HEK293 (cell line): ENCODE results near the gene SCUBE1.

ENCODE experiments used
- CTCF ChIA-PET: fragments of 350-600 bp; formaldehyde crosslinking; extraction: SDS; loops from one replicate; lab custom pipeline; 2021; ENCODE audit warnings: antibody characterized with exemption; lab: Yijun Ruan, JAX
- POLR2A ChIA-PET: fragments of 300-600 bp; formaldehyde crosslinking; extraction: SDS; loops from one replicate; lab custom pipeline; 2020; ENCODE audit warnings: antibody characterized with exemption, inconsistent platforms; lab: Yijun Ruan, JAX
- H3K27ac ChIP-seq: fragments of 200-500 bp; sonication (Bioruptor generic); 2 replicates; pipeline ENCODE4 v1.5.1; 2014; ENCODE audit warnings: low read depth, low read length, control low read depth, inconsistent platforms; ENCODE audit errors: extremely low read depth
- H3K36me3 ChIP-seq, 2 experiments: fragments of 200-500 bp in 1 of 2; sonication (Bioruptor generic) in 1 of 2; 1 replicate in 1 of 2; 2 replicates in 1 of 2; pipeline ENCODE4 v1.5.1; 2014 to 2017; ENCODE audit warnings: inconsistent platforms in 2 of 2, low read length in 2 of 2; ENCODE audit not compliant: control insufficient read depth in 2 of 2, insufficient read depth in 1 of 2
- H3K4me1 ChIP-seq: fragments of 200-500 bp; sonication (Bioruptor generic); 2 replicates; pipeline ENCODE4 v1.5.1; 2014; ENCODE audit warnings: mild to moderate bottlenecking, low read length, inconsistent platforms; ENCODE audit not compliant: control insufficient read depth, insufficient read depth
- H3K4me3 ChIP-seq: 2 replicates; pipeline ENCODE4 v1.5.1; 2011; ENCODE audit warnings: low read depth, mild to moderate bottlenecking, control low read depth, low read length, moderate library complexity
- H3K9me3 ChIP-seq: fragments of 200-500 bp; sonication (Bioruptor generic); 2 replicates; pipeline ENCODE4 v1.5.1; 2014; ENCODE audit warnings: low read depth, low read length, inconsistent platforms; ENCODE audit not compliant: control insufficient read depth, insufficient read depth
- BCL11B ChIP-seq: fragments of 450-650 bp; formaldehyde crosslinking; IDR thresholded peaks from 2 replicates; pipeline ENCODE4 v1.5.1; 2016; ENCODE audit warnings: low read depth, missing biosample characterization, missing genetic modification characterization
- GLI4 ChIP-seq: fragments of 450-650 bp; formaldehyde crosslinking; IDR thresholded peaks from 2 replicates; pipeline ENCODE4 v1.5.1; 2016; ENCODE audit warnings: missing biosample characterization, missing genetic modification characterization
- GLIS2 ChIP-seq: fragments of 450-650 bp; formaldehyde crosslinking; IDR thresholded peaks from 2 replicates; pipeline ENCODE4 v1.5.1; 2016; ENCODE audit warnings: missing biosample characterization, missing genetic modification characterization
- KLF1 ChIP-seq: fragments of 450-650 bp; formaldehyde crosslinking; IDR thresholded peaks from 2 replicates; pipeline ENCODE4 v1.5.1; 2016; ENCODE audit warnings: missing biosample characterization, missing genetic modification characterization
- MZF1 ChIP-seq: fragments of 450-650 bp; formaldehyde crosslinking; IDR thresholded peaks from 2 replicates; pipeline ENCODE4 v1.5.1; 2017; ENCODE audit warnings: missing biosample characterization, missing genetic modification characterization, borderline replicate concordance
- SALL2 ChIP-seq: fragments of 450-650 bp; formaldehyde crosslinking; IDR thresholded peaks from 2 replicates; pipeline ENCODE4 v1.5.0; 2017; ENCODE audit warnings: missing biosample characterization, mild to moderate bottlenecking, missing genetic modification characterization, borderline replicate concordance
- SETDB1 ChIP-seq: IDR thresholded peaks from one replicate; pipeline ENCODE4 v1.6.1; 2017; ENCODE audit warnings: mild to moderate bottlenecking, low read length, moderate library complexity, mixed read lengths; ENCODE audit not compliant: insufficient read length
- TSHZ1 ChIP-seq: fragments of 450-650 bp; formaldehyde crosslinking; IDR thresholded peaks from 2 replicates; pipeline ENCODE4 v1.5.1; 2016; ENCODE audit warnings: missing biosample characterization, missing genetic modification characterization, borderline replicate concordance
- ZBTB8A ChIP-seq: fragments of 450-650 bp; formaldehyde crosslinking; IDR thresholded peaks from 2 replicates; pipeline ENCODE4 v1.5.1; 2016; ENCODE audit warnings: missing biosample characterization, missing genetic modification characterization
- ZIC2 ChIP-seq: fragments of 450-650 bp; formaldehyde crosslinking; IDR thresholded peaks from 2 replicates; pipeline ENCODE4 v1.5.1; 2016; ENCODE audit warnings: missing biosample characterization, missing genetic modification characterization
- ZNF121 ChIP-seq: fragments of 450-650 bp; formaldehyde crosslinking; IDR thresholded peaks from 2 replicates; pipeline ENCODE4 v1.5.1; 2016; ENCODE audit warnings: missing biosample characterization, missing genetic modification characterization
- ZNF19 ChIP-seq: fragments of 450-650 bp; formaldehyde crosslinking; IDR thresholded peaks from 2 replicates; pipeline ENCODE4; 2016; ENCODE audit warnings: missing biosample characterization, missing genetic modification characterization, low read depth
- ZNF202 ChIP-seq: fragments of 450-650 bp; formaldehyde crosslinking; IDR thresholded peaks from 2 replicates; pipeline ENCODE4 v1.5.1; 2016; ENCODE audit warnings: missing biosample characterization, missing genetic modification characterization, borderline replicate concordance
- ZNF248 ChIP-seq: fragments of 450-650 bp; formaldehyde crosslinking; IDR thresholded peaks from 2 replicates; pipeline ENCODE4 v1.5.1; 2017; ENCODE audit warnings: missing biosample characterization, missing genetic modification characterization
- ZNF266 ChIP-seq: fragments of 450-650 bp; formaldehyde crosslinking; IDR thresholded peaks from 2 replicates; pipeline ENCODE4 v1.5.1; 2016; ENCODE audit warnings: missing biosample characterization, missing genetic modification characterization, low read depth
- ZNF391 ChIP-seq: fragments of 450-650 bp; formaldehyde crosslinking; IDR thresholded peaks from 2 replicates; pipeline ENCODE4 v1.5.1; 2016; ENCODE audit warnings: low read depth, missing biosample characterization, missing genetic modification characterization, borderline replicate concordance
- ZNF416 ChIP-seq: fragments of 450-650 bp; formaldehyde crosslinking; IDR thresholded peaks from 2 replicates; pipeline ENCODE4 v1.5.1; 2016; ENCODE audit warnings: missing biosample characterization, missing genetic modification characterization
- ZNF426 ChIP-seq: fragments of 450-650 bp; formaldehyde crosslinking; IDR thresholded peaks from 2 replicates; pipeline ENCODE4 v1.5.1; 2017; ENCODE audit warnings: missing biosample characterization, missing genetic modification characterization, mild to moderate bottlenecking, inconsistent platforms, moderate library complexity
- ZNF433 ChIP-seq: fragments of 450-650 bp; formaldehyde crosslinking; IDR thresholded peaks from 2 replicates; pipeline ENCODE4 v1.5.1; 2016; ENCODE audit warnings: missing biosample characterization, missing genetic modification characterization, low read depth
- ZNF473 ChIP-seq: fragments of 450-650 bp; formaldehyde crosslinking; IDR thresholded peaks from 2 replicates; pipeline ENCODE4 v1.5.1; 2017; ENCODE audit warnings: missing biosample characterization, missing genetic modification characterization
- ZNF510 ChIP-seq: fragments of 450-650 bp; formaldehyde crosslinking; IDR thresholded peaks from 2 replicates; pipeline ENCODE4 v1.5.1; 2018; ENCODE audit warnings: mild to moderate bottlenecking, missing genetic modification characterization, missing biosample characterization; ENCODE audit not compliant: insufficient replicate concordance
- ZNF544 ChIP-seq: fragments of 450-650 bp; formaldehyde crosslinking; IDR thresholded peaks from 2 replicates; pipeline ENCODE4 v1.5.0; 2017; ENCODE audit warnings: missing biosample characterization, missing genetic modification characterization
- ZNF555 ChIP-seq: fragments of 450-650 bp; formaldehyde crosslinking; conservative IDR thresholded peaks from 2 replicates; pipeline ENCODE4 v1.5.1; 2017; ENCODE audit warnings: missing biosample characterization, mild to moderate bottlenecking, missing genetic modification characterization, inconsistent platforms
- ZNF610 ChIP-seq: fragments of 450-650 bp; formaldehyde crosslinking; IDR thresholded peaks from 2 replicates; pipeline ENCODE4 v1.5.1; 2016; ENCODE audit warnings: missing biosample characterization, missing genetic modification characterization, borderline replicate concordance
- ZNF621 ChIP-seq: fragments of 450-650 bp; formaldehyde crosslinking; IDR thresholded peaks from 2 replicates; pipeline ENCODE4 v1.5.1; 2017; ENCODE audit warnings: missing biosample characterization, missing genetic modification characterization
- ZNF701 ChIP-seq: fragments of 450-650 bp; formaldehyde crosslinking; IDR thresholded peaks from 2 replicates; pipeline ENCODE4 v1.5.1; 2016; ENCODE audit warnings: missing biosample characterization, missing genetic modification characterization
- ZNF785 ChIP-seq: fragments of 450-650 bp; formaldehyde crosslinking; IDR thresholded peaks from 2 replicates; pipeline ENCODE4 v1.5.1; 2016; ENCODE audit warnings: missing biosample characterization, missing genetic modification characterization
- ZSCAN30 ChIP-seq: fragments of 450-650 bp; IDR thresholded peaks from 2 replicates; pipeline ENCODE4 v1.5.1; 2018; ENCODE audit warnings: missing biosample characterization, mild to moderate bottlenecking, missing genetic modification characterization, moderate library complexity
- TF ChIP-seq, protein P1 (sequence below): fragments of 450-650 bp; formaldehyde crosslinking; IDR thresholded peaks from 2 replicates; pipeline ENCODE4 v1.5.1; 2016; ENCODE audit warnings: missing biosample characterization, missing genetic modification characterization
- TF ChIP-seq, protein P2 (sequence below): fragments of 450-650 bp; formaldehyde crosslinking; IDR thresholded peaks from 2 replicates; pipeline ENCODE4 v1.5.1; 2016; ENCODE audit warnings: missing biosample characterization, missing genetic modification characterization

SCUBE1 gene

GRCh38 chr22:43173976-43174720 lies 169.0 kb downstream of the SCUBE1 start:
- Histone ChIP-seq H3K27ac (no peak overlapping the region), H3K9me3 (no peaks in the 10 kb centered on the region), H3K36me3 (peaks cover 35 to 90% of the 10 kb centered on the region in 2 experiments; a peak in 2 of 3 replicates), H3K4me1 (no peaks in the 10 kb centered on the region), H3K4me3 (no peak overlapping the region)
- POLR2A ChIA-PET, result no interaction called here
- CTCF ChIA-PET, result interaction anchor here (0.5 kb wide), 1 partner anchor 83 kb away, joined by 3 read pairs; no protein-coding TSS in a partner anchor
- TF ChIP-seq BCL11B (tag by site-specific recombination), result no peak
- TF ChIP-seq, protein P1, sequence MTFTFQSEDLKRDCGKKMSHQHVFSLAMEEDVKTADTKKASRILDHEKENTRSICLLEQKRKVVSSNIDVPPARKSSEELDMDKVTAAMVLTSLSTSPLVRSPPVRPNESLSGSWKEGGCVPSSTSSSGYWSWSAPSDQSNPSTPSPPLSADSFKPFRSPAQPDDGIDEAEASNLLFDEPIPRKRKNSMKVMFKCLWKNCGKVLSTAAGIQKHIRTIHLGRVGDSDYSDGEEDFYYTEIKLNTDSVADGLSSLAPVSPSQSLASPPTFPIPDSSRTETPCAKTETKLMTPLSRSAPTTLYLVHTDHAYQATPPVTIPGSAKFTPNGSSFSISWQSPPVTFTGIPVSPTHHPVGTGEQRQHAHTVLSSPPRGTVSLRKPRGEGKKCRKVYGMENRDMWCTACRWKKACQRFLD, result no peak
- no peak for TF ChIP-seq ZNF701
- no peak for TF ChIP-seq ZNF544 (tag by site-specific recombination)
- no peak for TF ChIP-seq KLF1 (tag by site-specific recombination)
- no peak for TF ChIP-seq ZBTB8A (tag by site-specific recombination)
- no peak for TF ChIP-seq GLI4 (tag by site-specific recombination)
- TF ChIP-seq ZSCAN30 (tag by site-specific recombination), result no peak
- no peak for TF ChIP-seq ZNF121 (tag by site-specific recombination)
- no peak for TF ChIP-seq TSHZ1 (tag by site-specific recombination)
- TF ChIP-seq ZNF555 (tag by site-specific recombination), result no peak
- no peak for TF ChIP-seq ZIC2 (tag by site-specific recombination)
- TF ChIP-seq MZF1 (tag by site-specific recombination), result no peak
- TF ChIP-seq GLIS2, result no peak
- no peak for TF ChIP-seq SETDB1
- TF ChIP-seq ZNF19 (tag by site-specific recombination), result no peak
- TF ChIP-seq, protein P2, sequence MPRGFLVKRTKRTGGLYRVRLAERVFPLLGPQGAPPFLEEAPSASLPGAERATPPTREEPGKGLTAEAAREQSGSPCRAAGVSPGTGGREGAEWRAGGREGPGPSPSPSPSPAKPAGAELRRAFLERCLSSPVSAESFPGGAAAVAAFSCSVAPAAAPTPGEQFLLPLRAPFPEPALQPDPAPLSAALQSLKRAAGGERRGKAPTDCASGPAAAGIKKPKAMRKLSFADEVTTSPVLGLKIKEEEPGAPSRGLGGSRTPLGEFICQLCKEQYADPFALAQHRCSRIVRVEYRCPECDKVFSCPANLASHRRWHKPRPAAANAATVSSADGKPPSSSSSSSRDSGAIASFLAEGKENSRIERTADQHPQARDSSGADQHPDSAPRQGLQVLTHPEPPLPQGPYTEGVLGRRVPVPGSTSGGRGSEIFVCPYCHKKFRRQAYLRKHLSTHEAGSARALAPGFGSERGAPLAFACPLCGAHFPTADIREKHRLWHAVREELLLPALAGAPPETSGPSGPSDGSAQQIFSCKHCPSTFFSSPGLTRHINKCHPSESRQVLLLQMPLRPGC, result no peak

- H3K36me3 ChIP-seq, result peaks cover 33 to 90% of the 10 kb centered on the region in 2 experiments; a peak in 2 of 3 replicates
- ChIA-PET CTCF (interaction anchor here (0.5 kb wide), 1 partner anchor 84 kb away, joined by 3 read pairs; no protein-coding TSS in a partner anchor), POLR2A (interaction anchor here (1.4 kb wide), 1 partner anchor 14 kb away, joined by 3 read pairs; no protein-coding TSS in a partner anchor)
- no peaks in the 10 kb centered on the region for H3K4me1 ChIP-seq
- H3K4me3 ChIP-seq, result no peak overlapping the region
- no peaks in the 10 kb centered on the region for H3K9me3 ChIP-seq
- H3K27ac ChIP-seq, result no peak overlapping the region
- no peak for TF ChIP-seq ZNF426 (tag by site-specific recombination)
- TF ChIP-seq ZNF473 (tag by site-specific recombination), result no peak
- TF ChIP-seq ZNF510 (tag by site-specific recombination), result no peak
- no peak for TF ChIP-seq ZNF202 (tag by site-specific recombination)
- no peak for TF ChIP-seq ZNF610 (tag by site-specific recombination)
- TF ChIP-seq ZNF621, result no peak
- TF ChIP-seq ZNF391 (tag by site-specific recombination), result no peak
- no peak for TF ChIP-seq ZNF266 (tag by site-specific recombination)
- TF ChIP-seq ZNF433 (tag by site-specific recombination), result no peak
- no peak for TF ChIP-seq ZNF248 (tag by site-specific recombination)
- TF ChIP-seq SALL2 (tag by site-specific recombination), result no peak
- no peak for TF ChIP-seq ZNF785 (tag by site-specific recombination)
- no peak for TF ChIP-seq ZNF416 (tag by site-specific recombination)
Observed at GRCh38 chr22:43173566-43173965, 169.6 kb downstream of the SCUBE1 start.
